Glomerular visceral epithelial cell (primary cell): Measurements from ENCODE around the gene CACNB3.

Source experiments
- DNase-seq: peaks from one replicate; pipeline ENCODE4 v3.0.0-alpha.2; 2016; ENCODE audit errors: extremely low spot score

Gene CACNB3

DNA sequence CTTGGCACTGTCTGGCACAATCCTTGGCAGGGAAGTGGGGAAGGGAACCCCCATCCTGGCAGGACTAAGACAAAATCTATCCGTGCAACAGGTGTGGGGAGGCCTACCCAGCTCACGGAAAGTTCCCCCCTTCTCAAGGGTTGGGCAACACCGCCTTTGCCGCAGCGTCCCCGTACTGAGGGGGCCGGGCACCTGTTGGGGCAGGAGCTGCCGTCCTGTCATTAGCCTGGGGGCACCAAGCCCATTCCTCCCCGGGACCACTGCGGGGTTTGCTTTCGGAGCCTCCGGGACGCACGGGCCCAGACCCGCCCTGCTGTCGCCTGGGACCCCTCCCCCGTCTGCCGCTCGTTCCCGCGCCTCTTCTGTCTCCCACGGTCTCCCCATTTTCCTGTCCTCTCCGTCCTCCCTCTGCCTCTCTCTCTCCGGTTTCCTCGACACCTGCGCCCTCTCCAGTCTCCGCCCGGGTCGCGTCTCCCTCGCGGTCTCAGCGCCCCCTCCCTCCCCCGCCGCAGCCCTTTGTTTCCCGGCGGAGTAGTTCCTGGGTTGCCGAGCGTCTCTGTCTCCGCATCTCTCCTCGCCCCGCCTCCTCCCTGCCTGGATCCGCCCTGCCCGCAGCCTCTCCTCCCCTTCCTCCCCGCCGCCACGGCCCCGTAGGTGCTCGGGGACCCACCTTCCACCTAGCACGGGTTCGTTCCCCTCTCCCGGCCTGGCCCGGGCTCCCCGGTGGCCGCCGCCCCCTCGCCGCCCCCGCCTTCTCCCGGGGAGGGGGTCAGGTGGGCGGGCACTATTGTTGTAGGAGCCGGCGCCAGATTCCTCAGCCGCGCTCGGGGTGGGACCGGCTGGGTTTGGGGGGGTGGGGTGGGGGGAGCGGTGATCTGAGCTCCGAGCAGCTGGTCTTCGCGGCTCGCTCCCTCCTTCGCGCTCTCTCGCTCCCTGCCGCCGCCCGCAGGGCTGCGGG is at the start of gene CACNB3:
TSS of gene CACNB3 (plus strand) at position 624 of the 958 bp plus-strand sequence. CDS start 434 bp downstream, outside the sequence.
- peak; percentile 69 for DNase-seq

DNA sequence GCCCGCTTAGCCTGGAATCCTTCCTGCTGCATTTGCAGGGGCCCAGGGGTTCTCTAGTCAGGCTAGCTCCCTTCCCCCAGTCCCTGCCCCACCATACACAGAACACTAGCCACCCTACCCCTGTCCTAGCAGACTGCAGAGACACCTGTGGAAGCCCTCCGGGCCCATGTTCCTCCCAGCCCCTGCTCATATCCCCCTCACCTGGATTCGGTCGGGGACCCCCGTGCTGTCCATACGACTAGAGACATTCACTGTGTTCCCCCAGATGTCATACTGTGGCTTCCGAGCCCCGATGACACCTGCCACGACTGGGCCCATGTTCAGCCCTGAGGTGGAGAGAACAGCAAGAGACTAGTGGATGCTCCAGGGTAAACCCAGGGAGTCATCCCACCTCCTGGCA is 49.6 kb upstream of the CACNB3 start:
- no peak for DNase-seq

GRCh38 chr12:48770756-48771155 is 47.5 kb upstream of the CACNB3 start:
- no peak for DNase-seq

GRCh38 chr12:48771588-48772112 is 46.6 kb upstream of the CACNB3 start:
- DNase-seq, result no peak

DNA sequence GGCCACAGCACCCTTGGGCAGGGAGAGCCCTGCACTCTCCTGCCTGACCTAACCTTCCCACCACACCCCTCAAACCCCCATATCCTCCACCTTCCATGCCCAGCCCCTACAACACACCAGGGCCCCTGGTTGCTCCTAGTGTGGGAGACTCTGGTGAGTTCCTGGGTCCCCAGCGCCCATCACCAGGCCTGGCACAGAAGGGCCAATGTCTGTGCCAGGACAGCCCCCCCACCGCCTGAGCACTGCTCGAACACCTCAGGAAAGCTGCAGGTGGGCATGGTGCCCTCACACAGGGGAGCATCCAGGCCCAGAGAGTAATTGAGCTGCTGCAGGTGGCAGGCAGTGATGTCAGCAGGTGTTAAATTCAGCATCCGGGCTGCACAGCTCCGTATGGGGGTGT is 44.6 kb upstream of the CACNB3 start:
- no peak for DNase-seq

DNA sequence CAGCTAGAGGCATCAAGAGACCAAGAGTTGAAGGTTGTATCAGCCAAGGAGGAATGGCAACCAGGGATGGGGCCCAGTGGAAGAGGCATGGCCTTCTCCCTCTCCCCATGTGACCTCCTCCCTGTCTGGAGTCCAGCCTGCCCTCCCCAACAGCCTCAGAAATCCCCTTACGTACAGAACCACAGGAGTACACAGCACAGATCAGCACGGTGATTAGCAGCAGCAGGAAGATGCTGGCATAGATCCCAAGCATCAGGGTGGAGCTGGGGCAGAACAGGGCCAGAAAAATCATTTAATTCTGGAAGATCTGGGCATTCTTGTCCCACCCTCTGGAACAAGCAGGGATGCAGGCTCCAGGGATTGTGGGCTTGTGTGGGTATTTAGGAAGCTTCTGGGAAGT is 43.8 kb upstream of the CACNB3 start:
- no peak for DNase-seq

- DNase-seq, result no peak
Measured at GRCh38 chr12:48775299-48775698, 43.0 kb upstream of the CACNB3 start.

GRCh38 chr12:48775991-48776649 is 42.2 kb upstream of the CACNB3 start:
- no peak for DNase-seq

- no peak for DNase-seq
Measured at GRCh38 chr12:48776956-48777355, 41.3 kb upstream of the CACNB3 start.

DNA sequence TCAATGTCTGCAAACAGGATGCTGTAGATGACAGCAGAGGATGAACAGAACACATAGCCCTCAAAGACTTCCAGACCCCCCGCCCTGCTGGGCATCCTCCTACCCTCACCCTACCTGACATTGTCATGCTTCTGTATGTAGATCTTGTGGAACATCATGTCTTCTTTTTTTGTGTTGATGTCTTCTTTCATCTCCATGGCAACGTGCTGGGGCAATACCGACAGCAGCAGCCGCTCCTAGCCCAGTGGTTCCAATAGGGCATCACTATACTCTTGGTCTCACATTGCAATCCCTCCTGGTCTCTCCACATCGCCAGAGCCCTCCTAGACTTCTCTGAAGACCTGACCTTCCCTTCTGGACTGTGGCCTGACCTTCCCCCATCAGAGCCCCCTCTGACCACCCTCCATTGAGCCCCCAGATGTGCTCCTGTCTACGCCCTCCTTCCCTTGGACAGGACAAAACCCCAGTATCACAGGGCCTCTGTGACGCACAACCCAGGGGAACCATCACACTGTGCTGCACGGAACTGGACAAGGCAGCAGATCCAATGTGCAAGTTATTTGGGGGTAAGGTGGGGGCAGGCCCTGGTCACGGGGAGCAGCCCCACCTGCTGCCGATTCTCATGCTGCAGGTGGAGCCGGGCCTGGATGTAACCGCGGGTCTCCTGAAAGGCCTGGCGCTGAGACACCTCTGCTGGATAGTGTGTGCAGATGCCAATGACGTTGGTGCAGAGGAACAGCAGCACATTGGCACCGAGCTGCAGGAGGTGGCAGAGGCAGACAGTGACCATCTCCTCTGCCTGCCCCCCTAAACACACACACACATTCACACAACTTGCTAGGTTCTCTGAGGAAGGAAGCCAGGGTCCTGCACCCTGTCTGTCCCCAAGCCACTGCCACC is 40.5 kb upstream of the CACNB3 start:
- DNase-seq, result no peak

DNA sequence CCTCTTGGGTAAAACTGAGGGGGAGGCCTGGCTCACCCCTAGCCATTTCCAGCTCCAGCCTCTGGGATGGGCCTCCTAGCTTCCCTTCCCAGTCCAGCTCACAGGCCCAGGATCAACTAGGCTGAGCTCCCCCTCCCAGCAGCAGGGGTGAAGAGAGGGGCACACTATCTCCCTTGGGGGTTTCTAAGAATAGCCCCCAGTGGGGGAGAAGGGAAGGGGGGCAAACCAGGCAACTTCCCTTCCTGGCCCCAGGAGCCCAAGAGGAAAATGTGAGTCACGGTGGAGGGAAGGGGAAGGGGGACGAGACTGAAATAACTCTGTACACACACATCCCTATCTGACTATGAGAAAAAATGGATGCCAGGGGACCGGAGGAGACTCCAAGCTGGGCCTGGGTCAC is 38.4 kb upstream of the CACNB3 start:
- no peak for DNase-seq

- DNase-seq, result no peak
Measured at GRCh38 chr12:48780381-48781025, 37.8 kb upstream of the CACNB3 start.

- DNase-seq, result no peak
Measured at GRCh38 chr12:48781750-48782456, 36.4 kb upstream of the CACNB3 start.

- DNase-seq, result no peak
Measured at GRCh38 chr12:48782457-48783395, 35.6 kb upstream of the CACNB3 start.

DNA sequence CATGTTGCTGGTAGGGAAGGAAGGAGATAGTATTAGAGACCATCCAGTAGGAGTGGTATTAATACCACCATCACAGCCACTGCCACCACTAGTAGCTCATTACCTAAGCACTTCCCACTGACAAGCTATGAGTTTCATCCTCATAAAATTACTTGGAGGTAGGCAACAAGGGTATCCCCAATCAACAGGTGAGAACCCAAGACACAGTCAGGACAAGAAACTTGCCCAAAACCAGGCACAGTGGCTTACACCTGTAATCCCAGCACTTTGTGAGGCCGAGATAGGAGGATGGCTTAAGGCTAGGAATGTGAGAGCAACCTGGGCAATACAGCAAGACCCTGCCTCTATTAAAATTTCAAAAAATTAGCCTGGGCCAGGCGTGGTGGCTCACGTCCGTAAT is 34.9 kb upstream of the CACNB3 start:
- no peak for DNase-seq

- DNase-seq, result no peak
Measured at GRCh38 chr12:48786591-48787544, 31.4 kb upstream of the CACNB3 start.

DNA sequence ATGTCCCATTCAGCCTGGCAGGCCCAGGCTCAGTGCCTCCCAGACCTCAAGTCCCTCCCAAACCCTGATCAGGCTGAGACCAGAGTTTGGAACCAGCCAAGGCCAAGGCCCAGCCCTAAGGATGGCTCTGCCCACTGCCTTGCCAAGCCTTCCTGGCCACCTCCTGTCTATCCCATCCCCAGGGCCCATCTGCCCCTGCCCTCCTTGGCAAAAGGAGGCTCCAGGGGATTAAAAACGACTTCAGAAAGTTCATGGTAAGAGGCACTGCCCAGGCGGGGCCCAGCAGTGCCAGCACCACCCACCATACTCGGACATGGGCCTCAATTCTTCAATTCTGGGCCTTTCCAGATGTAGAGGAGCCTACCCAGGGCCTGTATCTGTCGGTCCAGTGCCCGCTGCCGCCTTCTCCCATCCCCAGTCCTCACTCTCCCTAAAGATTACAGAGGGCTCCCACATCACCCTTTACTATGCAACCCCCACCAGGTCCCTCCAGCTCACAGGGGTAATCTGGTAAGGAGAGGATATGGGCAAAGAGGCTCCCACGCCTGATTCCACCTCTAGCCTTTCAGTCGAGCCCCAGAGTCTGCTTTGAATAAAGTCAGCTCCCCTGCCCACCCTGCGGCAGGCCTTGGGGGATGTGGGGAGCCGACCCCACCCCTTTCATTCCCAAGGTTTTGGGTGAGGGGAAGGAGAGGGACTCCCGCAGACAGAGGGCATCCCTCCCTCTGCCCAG is 30.3 kb upstream of the CACNB3 start:
- DNase-seq, result peak; percentile 16

DNA sequence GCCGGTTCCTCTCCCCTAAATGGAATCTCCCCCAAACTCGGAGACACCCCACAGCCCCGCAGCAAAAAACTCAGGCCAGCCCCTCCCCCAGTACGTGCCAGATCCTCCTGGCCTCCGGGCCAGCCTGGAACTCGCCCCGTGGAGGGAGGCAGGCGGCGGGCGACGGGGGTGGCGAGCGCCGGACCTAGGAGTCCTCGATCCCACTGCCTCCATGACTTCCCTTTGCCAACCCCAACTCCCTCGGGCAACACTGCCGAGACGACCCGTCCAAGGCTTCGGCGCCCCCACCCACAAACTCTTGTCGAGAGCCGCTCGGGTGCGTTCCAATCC is 29.8 kb upstream of the CACNB3 start:
- DNase-seq, result no peak
